ENCODE results near the gene RNF38. TPM values are rescaled to one million over a fixed set of nuclear protein-coding genes. Genes with fewer than 3 reads are reported as not detected.

Gene RNF38
- total and polyA plus RNA-seq, 2 donors (not counting 3 experiments of a cell fraction or from before 2014, with no cell fraction given) = 36.7 to 47.2 TPM

DNA sequence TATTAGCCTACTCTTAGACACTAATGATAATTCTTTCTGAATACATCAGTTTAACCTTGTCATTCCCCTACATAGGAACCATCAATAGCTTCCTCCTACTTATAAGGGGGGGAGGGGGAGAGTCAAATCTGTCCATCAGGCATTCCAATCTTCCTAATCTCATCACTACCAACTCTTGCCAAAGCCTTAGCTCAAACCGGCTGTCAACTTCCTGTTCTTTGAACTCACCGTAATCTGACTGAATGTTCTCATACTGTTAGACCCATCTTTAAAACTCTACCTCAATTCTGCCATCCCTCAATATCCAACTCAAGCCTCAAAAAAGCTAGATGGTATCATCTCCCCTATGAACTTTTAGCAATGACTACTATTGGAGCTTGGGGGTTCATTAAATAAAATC, 41.9 kb upstream of the RNF38 start:
- TF ChIP-seq POLR2A (IDR thresholded peaks at IDR 0.05; ENCODE audit: low read depth, low read length) = no peak
- TF ChIP-seq JUN (IDR thresholded peaks at IDR 0.05; ENCODE audit: borderline replicate concordance, insufficient read depth, insufficient read length, low read depth) = no peak
- no peak for TF ChIP-seq POLR2AphosphoS5 (IDR thresholded peaks at IDR 0.05; ENCODE audit: insufficient read depth, low read depth, low read length)
- TF ChIP-seq, protein P1, sequence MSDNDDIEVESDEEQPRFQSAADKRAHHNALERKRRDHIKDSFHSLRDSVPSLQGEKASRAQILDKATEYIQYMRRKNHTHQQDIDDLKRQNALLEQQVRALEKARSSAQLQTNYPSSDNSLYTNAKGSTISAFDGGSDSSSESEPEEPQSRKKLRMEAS (IDR thresholded peaks at IDR 0.05; ENCODE audit: insufficient read depth, insufficient read length) = no peak
- no peak for TF ChIP-seq FOS (IDR thresholded peaks at IDR 0.05; ENCODE audit: borderline replicate concordance, insufficient read depth, low read length)
- TF ChIP-seq CTCF (IDR thresholded peaks at IDR 0.05; ENCODE audit: extremely low read depth in 1 of 2, insufficient read depth in 1 of 2, low read depth in 1 of 2, low read length in 2 of 2) = no peak
- TF ChIP-seq MYC (IDR thresholded peaks at IDR 0.05; ENCODE audit: low read depth, low read length) = no peak
- TF ChIP-seq EZH2 (IDR thresholded peaks at IDR 0.05; ENCODE audit: borderline replicate concordance, low read depth, low read length, severe bottlenecking) = no peak
- TF ChIP-seq GATA2 (IDR thresholded peaks at IDR 0.05; ENCODE audit: insufficient read depth, insufficient read length, low read depth, low read length) = no peak
- BruUV-seq (replicated peaks) = no TSS peak
- Histone ChIP-seq H3K27ac (ENCODE audit: insufficient read depth, low read depth, low read length) (no peak overlapping the region), H3K9me1 (replicated peaks; ENCODE audit: control insufficient read depth, extremely low read depth, insufficient read depth, low read length) (no peaks in the 10 kb centered on the region), H3K9ac (replicated peaks; ENCODE audit: extremely low read depth, insufficient read depth, low read length) (no peak overlapping the region), H4K20me1 (replicated peaks; ENCODE audit: control insufficient read depth, extremely low read depth, insufficient read depth, low read length) (peaks cover 2% of the 10 kb centered on the region), H3K4me3 (replicated peaks in 1 of 3; ENCODE audit: insufficient read depth in 1 of 3, low read depth in 1 of 3, low read length in 3 of 3) (no peak overlapping the region), H3K27me3 (ENCODE audit: control insufficient read depth in 2 of 2, insufficient read depth in 2 of 2, low read length in 2 of 2) (no peaks in the 10 kb centered on the region), H3K4me1 (ENCODE audit: control insufficient read depth, extremely low read depth, insufficient read depth, low read length) (peaks cover 4% of the 10 kb centered on the region), H3K4me2 (ENCODE audit: insufficient read depth, low read length) (peak overlapping the region; percentile 12), H3K36me3 (ENCODE audit: control insufficient read depth in 2 of 2, extremely low read depth in 1 of 2, insufficient read depth in 2 of 2, low read length in 2 of 2) (no peaks in the 10 kb centered on the region), H2AFZ (ENCODE audit: low read depth, low read length) (no peak overlapping the region), H3K79me2 (ENCODE audit: control insufficient read depth, insufficient read depth, low read length) (peaks cover 30% of the 10 kb centered on the region), H3K9me3 (replicated peaks; ENCODE audit: control insufficient read depth, insufficient read depth, low read length) (no peaks in the 10 kb centered on the region)
- dilution Hi-C loops (cut with MboI; ENCODE audit: extremely low pct_ligation_motif_present, low sequenced_read_pairs) (no loop called here), intact Hi-C loops (cut with micrococcal nuclease) (no loop called here)
- DNase-seq (ENCODE audit: low read depth, low spot score) = no peak
- FAIRE-seq = no peak
- POLR2A ChIA-PET = no interaction called here
- CTCF ChIA-PET = interaction anchor here (2.6 to 3.1 kb wide), 2 partner anchors 9 to 34 kb away, joined by 23 to 26 read pairs; no protein-coding TSS in a partner anchor
